Breast epithelium (tissue), 4 donors: ENCODE results near the gene BABAM2. TPM values are rescaled to one million over a fixed set of nuclear protein-coding genes. Genes with fewer than 3 reads are reported as not detected.
A peak's percentile ranks its signal among the peaks of the same experiment; 100 is the strongest.

Source experiments
- DNase-seq, 2 donors: peaks; one replicate each; pipeline ENCODE4 v3.0.0-alpha.2; 2019; ENCODE audit warnings: low spot score in 2 of 2
- H3K27ac ChIP-seq, 2 donors: fragments of 200-600 bp; sonication (generic) in 1 of 2; one replicate each; pipeline ENCODE4 v1.5.1; 2016 to 2019; ENCODE audit warnings: mild to moderate bottlenecking in 1 of 2
- H3K27me3 ChIP-seq, 2 donors: fragments of 200-600 bp; sonication (generic) in 1 of 2; one replicate each; pipeline versions ENCODE4 v1.5.1 to v1.6.0; 2017 to 2019; ENCODE audit warnings: control low read depth in 1 of 2, mild to moderate bottlenecking in 1 of 2
- H3K36me3 ChIP-seq: fragments of 200-600 bp; one replicate; pipeline ENCODE4 v1.5.1; 2019
- H3K4me1 ChIP-seq, 2 donors: fragments of 200-600 bp; sonication (generic); one replicate each; pipeline ENCODE4 v1.5.1; 2016 to 2019; ENCODE audit warnings: control low read depth in 1 of 2
- H3K4me3 ChIP-seq, 3 donors: fragments of 200-600 bp; sonication (generic); 1 replicate in 2 of 3; 2 replicates in 1 of 3; pipeline ENCODE4 v1.5.1; 2016 to 2019; ENCODE audit warnings: mild to moderate bottlenecking in 3 of 3, moderate library complexity in 2 of 3
- H3K9me3 ChIP-seq, 2 donors: fragments of 200-600 bp; sonication (generic) in 1 of 2; one replicate each; pipeline ENCODE4 v1.5.1; 2016 to 2019; ENCODE audit warnings: control low read depth in 1 of 2
- POLR2A ChIP-seq: fragments of 450-650 bp; IDR thresholded peaks from one replicate; pipeline ENCODE4 v1.6.1; 2016; ENCODE audit warnings: antibody characterized with exemption, mild to moderate bottlenecking, moderate library complexity
- POLR2AphosphoS5 ChIP-seq, 3 donors: sonication (generic); formaldehyde crosslinking; IDR thresholded peaks; one replicate each; pipeline ENCODE4 v1.6.1; 2017; ENCODE audit warnings: antibody characterized with exemption in 3 of 3
- intact Hi-C: fragments of 100-400 bp; cut with DNase I; formaldehyde crosslinking; loops from one replicate; pipeline ENCODE4 v1.15.1; 2023; ENCODE audit warnings: low total_unique reads
- total RNA-seq, 3 donors: library from RNA; depleted of rRNA; stranded (reverse); fragments of >200 nt; gene quantifications; one replicate each; pipeline ENCODE4 v1.1.0, GENCODE V29; 2016
- TF ChIP-seq, protein P1 (sequence below), 3 donors: fragments of 450-650 bp; IDR thresholded peaks; one replicate each; pipeline ENCODE4 v1.5.1; 2016 to 2017; ENCODE audit warnings: antibody characterized with exemption in 3 of 3, mild to moderate bottlenecking in 3 of 3, moderate library complexity in 3 of 3

The BABAM2 gene
- total RNA-seq, 3 donors from 2014 or later, result 34.7 to 46.2 (median 37.4) TPM

DNA sequence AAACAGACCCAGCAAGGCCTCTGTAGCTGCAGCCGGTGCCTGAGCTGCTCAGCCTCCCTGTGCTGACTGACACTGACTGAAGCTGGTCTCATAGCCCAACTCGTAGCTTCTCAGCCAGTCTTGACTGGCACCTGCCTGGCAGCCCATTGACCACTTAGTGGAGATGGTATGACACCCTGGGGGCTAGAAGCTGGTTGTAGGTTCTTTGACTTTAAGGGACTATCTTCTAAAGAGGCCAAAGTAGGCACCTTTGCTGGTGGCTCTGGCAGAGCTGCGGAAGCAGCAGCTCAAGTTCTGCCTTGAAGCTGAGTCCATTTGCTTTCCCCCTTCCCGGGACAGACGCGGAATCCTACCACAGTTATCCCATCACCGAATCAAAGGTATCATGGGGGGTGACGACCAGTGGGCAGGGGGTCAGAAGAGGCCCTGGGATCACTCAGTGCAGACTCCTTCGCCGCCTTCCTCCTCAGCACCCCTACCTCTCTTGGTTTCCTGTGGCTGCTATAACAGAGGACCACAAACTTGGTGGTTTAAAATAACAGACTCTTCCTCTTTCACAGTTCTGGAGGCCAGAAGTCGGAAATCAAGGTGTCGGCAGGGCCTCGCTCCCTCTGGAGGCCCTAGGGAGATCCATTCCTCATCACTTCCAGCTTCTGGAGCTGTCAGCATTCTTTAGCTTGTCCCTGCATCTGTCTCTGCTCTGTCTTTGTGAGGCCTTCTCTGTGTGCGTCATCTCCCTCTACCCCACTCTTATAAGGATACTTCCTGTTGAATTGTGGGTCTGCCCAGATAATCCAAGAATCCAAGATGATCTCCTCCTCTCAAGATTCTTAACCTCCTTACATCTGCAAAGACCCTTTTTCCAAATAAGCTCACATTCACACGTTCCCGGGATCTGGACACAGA lies 488.4 kb downstream of the BABAM2 start:
- no peaks in the 10 kb centered on the region for H3K27me3 ChIP-seq
- no peaks in the 10 kb centered on the region for H3K4me1 ChIP-seq
- TF ChIP-seq, protein P1, sequence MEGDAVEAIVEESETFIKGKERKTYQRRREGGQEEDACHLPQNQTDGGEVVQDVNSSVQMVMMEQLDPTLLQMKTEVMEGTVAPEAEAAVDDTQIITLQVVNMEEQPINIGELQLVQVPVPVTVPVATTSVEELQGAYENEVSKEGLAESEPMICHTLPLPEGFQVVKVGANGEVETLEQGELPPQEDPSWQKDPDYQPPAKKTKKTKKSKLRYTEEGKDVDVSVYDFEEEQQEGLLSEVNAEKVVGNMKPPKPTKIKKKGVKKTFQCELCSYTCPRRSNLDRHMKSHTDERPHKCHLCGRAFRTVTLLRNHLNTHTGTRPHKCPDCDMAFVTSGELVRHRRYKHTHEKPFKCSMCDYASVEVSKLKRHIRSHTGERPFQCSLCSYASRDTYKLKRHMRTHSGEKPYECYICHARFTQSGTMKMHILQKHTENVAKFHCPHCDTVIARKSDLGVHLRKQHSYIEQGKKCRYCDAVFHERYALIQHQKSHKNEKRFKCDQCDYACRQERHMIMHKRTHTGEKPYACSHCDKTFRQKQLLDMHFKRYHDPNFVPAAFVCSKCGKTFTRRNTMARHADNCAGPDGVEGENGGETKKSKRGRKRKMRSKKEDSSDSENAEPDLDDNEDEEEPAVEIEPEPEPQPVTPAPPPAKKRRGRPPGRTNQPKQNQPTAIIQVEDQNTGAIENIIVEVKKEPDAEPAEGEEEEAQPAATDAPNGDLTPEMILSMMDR (IDR thresholded peaks at IDR 0.05), result no peak
- TF ChIP-seq POLR2AphosphoS5 (IDR thresholded peaks at IDR 0.05), result no peak
- TF ChIP-seq POLR2A, result no peak
- H3K9me3 ChIP-seq, result no peaks in the 10 kb centered on the region
- no peak for DNase-seq
- no peak overlapping the region for H3K4me3 ChIP-seq
- H3K36me3 ChIP-seq, result no peaks in the 10 kb centered on the region
- peak overlapping the region; percentile 71 to 83 for H3K27ac ChIP-seq
- intact Hi-C loops, result no loop called here

DNA sequence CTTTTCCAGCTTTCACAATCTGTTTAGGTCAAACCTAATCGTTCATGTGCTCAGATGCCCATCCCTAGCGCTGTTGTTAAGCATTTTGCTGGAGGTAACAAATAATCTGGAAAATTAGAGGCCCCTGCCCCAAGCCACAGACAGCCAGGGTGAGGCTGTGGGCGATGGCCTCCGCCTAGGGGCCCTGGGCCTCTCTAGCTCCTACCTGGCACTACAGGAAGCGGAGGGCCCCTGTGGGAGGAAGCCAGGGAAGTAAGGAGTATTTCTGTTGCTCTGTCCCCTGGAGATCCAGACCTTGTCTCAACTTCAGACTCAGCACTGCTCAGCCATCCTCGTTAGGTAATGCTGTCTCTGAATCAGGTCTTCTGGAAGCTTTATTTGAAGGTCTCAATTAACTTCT lies 489.7 kb downstream of the BABAM2 start:
- H3K27ac ChIP-seq, result no peak overlapping the region
- H3K36me3 ChIP-seq, result no peaks in the 10 kb centered on the region
- TF ChIP-seq POLR2A (no peak), POLR2AphosphoS5 (IDR thresholded peaks at IDR 0.05) (no peak)
- TF ChIP-seq, protein P1 (IDR thresholded peaks at IDR 0.05), result no peak
- no peak for DNase-seq
- no peaks in the 10 kb centered on the region for H3K4me1 ChIP-seq
- H3K4me3 ChIP-seq, result no peak overlapping the region
- H3K27me3 ChIP-seq, result no peaks in the 10 kb centered on the region
- no peaks in the 10 kb centered on the region for H3K9me3 ChIP-seq
- intact Hi-C loops, result no loop called here

DNA sequence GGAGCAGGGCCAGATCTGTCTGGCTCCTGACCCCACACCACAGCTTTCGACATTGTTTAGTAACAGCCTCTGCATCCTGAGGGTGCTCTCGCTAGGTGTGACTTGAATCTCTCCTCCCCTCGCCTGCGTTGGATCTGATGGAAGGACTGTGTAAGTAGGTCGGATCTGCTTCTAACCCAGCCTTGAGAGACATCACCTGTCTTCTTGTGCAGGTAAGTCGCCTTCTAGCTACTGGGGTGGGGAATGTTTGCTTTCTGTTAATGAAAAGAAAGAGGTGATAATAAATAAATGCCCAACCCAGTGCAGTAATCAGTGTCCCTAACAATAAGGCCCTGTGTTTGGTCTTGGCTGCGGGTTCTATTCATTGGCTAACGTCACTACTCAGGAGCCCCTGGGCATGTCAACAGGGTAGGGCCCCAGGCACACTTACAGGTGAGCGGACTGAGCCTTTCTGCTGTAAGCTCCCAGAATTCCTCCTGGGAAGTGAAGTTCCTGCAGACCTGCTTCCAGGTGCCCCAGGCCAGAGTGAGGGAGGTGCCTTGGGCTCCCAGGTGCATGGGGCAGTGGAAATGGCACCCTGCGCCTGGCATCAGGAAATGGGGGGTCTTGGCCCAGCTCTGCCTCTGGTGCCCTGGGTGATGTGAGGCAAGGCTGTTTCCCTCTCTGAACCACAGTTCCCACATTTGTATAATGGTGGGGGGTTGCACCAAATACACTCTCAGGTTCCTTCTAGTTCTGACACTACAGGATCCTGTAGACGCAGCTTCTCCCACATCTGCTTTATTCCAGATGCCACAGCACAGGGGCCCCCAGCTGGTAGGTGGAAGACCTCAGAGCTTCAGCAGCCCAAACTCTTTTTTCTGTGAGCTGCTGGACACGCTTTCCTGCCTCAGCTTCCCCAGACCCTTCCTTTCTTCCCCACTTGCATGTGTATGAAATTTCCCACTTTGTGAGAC lies 491.0 kb downstream of the BABAM2 start:
- no peak overlapping the region for H3K4me3 ChIP-seq
- intact Hi-C loops, result no loop called here
- no peak for TF ChIP-seq POLR2AphosphoS5 (IDR thresholded peaks at IDR 0.05)
- TF ChIP-seq, protein P1 (IDR thresholded peaks at IDR 0.05), result no peak
- TF ChIP-seq POLR2A, result no peak
- no peaks in the 10 kb centered on the region for H3K36me3 ChIP-seq
- no peaks in the 10 kb centered on the region for H3K9me3 ChIP-seq
- H3K27me3 ChIP-seq, result no peaks in the 10 kb centered on the region
- no peak overlapping the region for H3K27ac ChIP-seq
- DNase-seq, result no peak
- H3K4me1 ChIP-seq, result no peaks in the 10 kb centered on the region

DNA sequence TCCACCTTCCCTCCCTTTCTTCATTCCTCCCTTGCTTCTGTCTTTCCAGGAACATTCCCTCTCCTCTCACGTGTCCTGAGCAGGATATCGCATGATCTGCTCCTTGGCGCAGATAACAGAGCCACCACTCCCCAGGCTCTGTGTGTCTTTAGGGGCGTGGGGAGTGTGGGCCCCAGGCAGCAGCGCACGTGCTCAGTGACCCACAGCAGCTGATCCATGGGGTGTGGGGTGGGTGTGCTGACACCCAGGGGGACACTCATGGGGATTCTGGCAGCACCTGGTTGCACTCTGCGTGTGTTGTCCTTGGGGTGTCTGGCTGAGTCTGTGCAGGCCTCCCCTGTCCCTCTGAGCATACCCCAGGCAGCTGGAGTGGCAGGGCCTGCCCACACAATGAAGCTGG lies 492.2 kb downstream of the BABAM2 start:
- TF ChIP-seq, protein P1 (IDR thresholded peaks at IDR 0.05), result no peak
- TF ChIP-seq POLR2A, result no peak
- TF ChIP-seq POLR2AphosphoS5 (IDR thresholded peaks at IDR 0.05), result no peak
- no peak for DNase-seq
- intact Hi-C loops, result no loop called here
- Histone ChIP-seq H3K4me3 (no peak overlapping the region), H3K9me3 (no peaks in the 10 kb centered on the region), H3K27me3 (no peaks in the 10 kb centered on the region), H3K36me3 (no peaks in the 10 kb centered on the region), H3K27ac (no peak overlapping the region), H3K4me1 (no peaks in the 10 kb centered on the region)
